HUES6 (cell line): ENCODE measurements around the gene GTPBP1.

Source experiments
- H3K27ac ChIP-seq: 2 replicates; pipeline ENCODE4 v1.7.0; 2013; ENCODE audit warnings: low read depth, mild to moderate bottlenecking, low read length, inconsistent platforms
- H3K27me3 ChIP-seq: 2 replicates; pipeline ENCODE4 v1.6.1; 2013; ENCODE audit warnings: low read length; ENCODE audit not compliant: control insufficient read depth, insufficient read depth
- H3K36me3 ChIP-seq: 2 replicates; pipeline ENCODE4 v1.6.1; 2013; ENCODE audit warnings: low read length; ENCODE audit not compliant: control insufficient read depth, insufficient read depth
- H3K4me1 ChIP-seq: 2 replicates; pipeline ENCODE4 v1.6.1; 2013; ENCODE audit warnings: low read length; ENCODE audit not compliant: control insufficient read depth, insufficient read depth
- H3K4me3 ChIP-seq: 2 replicates; pipeline ENCODE4 v1.5.1; 2013; ENCODE audit warnings: low read depth, low read length
- H3K9ac ChIP-seq: one replicate; pipeline ENCODE4 v1.6.1; 2013; ENCODE audit warnings: mild to moderate bottlenecking, low read length
- H3K9me3 ChIP-seq: 2 replicates; pipeline ENCODE4 v1.6.1; 2013; ENCODE audit warnings: low read depth, low read length; ENCODE audit not compliant: control insufficient read depth, insufficient read depth

The GTPBP1 gene

DNA sequence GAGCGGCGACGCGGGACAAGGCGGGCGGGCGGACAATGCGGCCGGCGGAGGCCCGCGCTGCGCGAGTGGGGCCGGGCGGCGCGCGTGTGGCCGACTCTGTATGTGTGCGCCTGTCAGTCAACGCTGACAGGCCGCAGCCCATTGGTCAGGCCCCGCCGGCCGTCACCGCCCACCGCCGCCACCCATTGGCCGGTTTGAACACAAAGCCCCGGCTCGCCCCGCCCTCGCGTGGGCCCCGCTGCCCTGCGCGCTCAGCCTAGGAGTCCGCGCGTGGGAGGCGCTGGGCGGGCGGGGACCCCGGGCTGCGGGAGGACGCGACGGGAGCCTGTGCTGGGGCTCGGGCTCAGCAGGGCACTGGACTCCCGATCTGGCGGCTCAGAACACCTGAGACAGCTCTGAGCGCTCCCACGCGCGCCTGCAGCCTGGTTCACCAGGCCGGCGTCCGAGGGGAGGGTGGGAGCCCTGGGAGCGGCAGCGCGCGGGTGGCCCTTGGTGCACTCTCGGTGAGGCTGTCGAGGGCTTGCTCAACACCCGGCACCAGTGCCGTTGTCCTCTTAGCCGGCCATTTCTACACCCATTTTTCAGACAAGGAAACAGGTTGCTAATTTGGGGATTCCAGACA is 50.3 kb downstream of the GTPBP1 start, which contains the start of gene SUN2:
TSS of gene SUN2 (minus strand) at position 88 of the 622 bp plus-strand sequence. CDS start 3,370 bp downstream, outside the sequence.
- Histone ChIP-seq H3K27me3 (no peaks in the 10 kb centered on the region; the same call in 1 of the 2 replicates), H3K27ac (peak within 1 kb of the TSS; percentile 73; the same call in 1 of the 2 replicates), H3K9ac (peak within 1 kb of the TSS; percentile 75), H3K4me3 (peak within 1 kb of the TSS; percentile 86), H3K4me1 (peaks cover 29% of the 10 kb centered on the region), H3K9me3 (no peaks in the 10 kb centered on the region), H3K36me3 (peaks cover 7% of the 10 kb centered on the region; the same call in 1 of the 2 replicates)

DNA sequence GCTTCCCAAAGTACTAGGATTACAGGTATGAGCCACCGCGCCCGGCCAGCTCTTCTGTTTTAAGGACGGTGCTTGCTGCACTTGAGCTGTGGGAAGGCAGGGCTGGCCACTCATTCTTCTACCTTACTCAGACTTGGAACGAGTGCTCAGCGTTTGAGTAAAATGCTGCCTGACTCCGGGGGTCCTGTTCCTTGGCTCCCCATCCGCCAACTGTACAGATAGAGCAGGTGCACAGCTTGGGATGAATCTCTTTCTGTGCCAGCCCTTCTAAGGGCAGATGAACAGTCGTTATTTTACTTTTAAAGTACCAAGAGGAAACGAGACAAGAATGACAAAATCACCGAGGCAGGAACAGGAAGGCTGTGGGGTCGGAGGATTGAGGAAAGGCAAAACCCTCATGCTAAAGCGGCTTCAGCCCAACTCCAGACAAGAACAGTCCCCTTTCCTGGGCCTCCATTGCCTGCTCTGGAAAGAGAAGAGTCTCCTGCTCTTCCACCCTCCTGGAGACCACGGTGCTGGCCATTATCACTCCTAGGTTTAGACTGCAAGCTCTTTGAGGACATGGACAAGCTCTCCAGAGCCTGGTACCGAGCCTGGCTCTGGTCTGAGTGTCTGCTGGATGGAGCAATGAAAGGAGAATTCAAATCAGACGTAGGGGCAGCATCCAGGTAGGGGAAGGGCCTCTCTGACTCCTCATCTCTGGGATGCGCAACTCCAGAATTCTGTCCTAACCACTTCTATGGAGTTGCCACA is 51.1 kb downstream of the GTPBP1 start:
- H3K9ac ChIP-seq, result no peak overlapping the region
- no peaks in the 10 kb centered on the region for H3K9me3 ChIP-seq

DNA sequence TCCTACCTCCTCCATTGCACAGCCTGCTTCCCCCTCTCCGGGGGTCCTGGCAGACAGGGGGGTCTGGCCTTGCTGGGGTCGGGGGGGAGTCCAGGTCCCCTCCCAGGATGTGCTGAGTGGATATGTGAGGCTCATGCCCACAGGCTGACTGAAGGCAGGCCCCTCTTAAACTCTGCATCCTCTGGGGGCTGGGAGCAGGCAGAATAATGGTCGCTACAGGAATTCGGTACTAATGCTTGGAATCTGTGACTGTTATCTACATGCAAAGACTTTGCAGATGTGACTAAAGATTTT is 51.7 kb downstream of the GTPBP1 start:
- no peak overlapping the region for H3K9ac ChIP-seq

More for the DNA sequence above, 51.1 kb downstream of the GTPBP1 start:
- Histone ChIP-seq H3K27me3 (no peaks in the 10 kb centered on the region; the same call in 1 of the 2 replicates), H3K4me1 (peaks cover 30% of the 10 kb centered on the region), H3K36me3 (no peaks in the 10 kb centered on the region), H3K4me3 (peak overlapping the region; percentile 86), H3K27ac (no peak overlapping the region)

DNA sequence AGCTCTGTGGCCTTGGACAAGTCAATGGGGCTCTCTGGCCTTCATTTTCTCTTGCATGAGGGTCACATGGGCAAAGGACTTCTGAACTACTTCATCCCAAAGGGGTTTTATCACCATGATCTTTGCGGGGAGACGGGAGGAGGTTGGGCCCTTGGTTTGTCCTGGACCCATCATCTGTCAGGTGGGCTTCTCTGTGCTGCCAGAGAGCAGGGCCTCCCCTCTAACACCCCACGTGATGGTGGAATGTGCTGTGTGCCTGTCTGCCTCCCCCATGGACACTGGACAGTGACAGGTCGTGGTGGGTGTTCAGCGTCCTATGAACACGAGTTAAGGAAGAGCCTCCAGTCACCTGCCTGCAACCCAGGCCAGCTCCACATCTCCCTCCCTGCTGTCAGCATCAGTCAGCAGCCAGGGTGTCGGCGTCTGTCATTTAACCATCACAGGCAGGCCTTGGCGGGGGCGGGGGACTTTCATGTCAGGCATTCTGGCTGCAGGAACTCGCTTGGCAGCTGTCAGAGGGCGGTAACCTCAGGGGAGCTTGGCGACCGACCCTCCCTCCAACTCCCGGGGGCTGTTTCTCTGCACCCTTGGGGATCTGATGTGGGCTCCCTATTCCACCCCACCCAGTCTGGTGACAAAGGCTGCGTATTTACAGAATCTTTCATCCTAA is 52.7 kb downstream of the GTPBP1 start:
- Histone ChIP-seq H3K27ac (no peak overlapping the region), H3K9me3 (no peaks in the 10 kb centered on the region), H3K9ac (no peak overlapping the region), H3K27me3 (no peaks in the 10 kb centered on the region; the same call in 1 of the 2 replicates), H3K4me1 (peaks cover 33% of the 10 kb centered on the region), H3K36me3 (no peaks in the 10 kb centered on the region), H3K4me3 (no peak overlapping the region)

More for the DNA sequence above, 51.7 kb downstream of the GTPBP1 start:
- H3K27me3 ChIP-seq, result no peaks in the 10 kb centered on the region; the same call in 1 of the 2 replicates
- no peaks in the 10 kb centered on the region for H3K36me3 ChIP-seq
- peaks cover 30% of the 10 kb centered on the region for H3K4me1 ChIP-seq
- H3K9me3 ChIP-seq, result no peaks in the 10 kb centered on the region
- no peak overlapping the region for H3K4me3 ChIP-seq
- H3K27ac ChIP-seq, result no peak overlapping the region

DNA sequence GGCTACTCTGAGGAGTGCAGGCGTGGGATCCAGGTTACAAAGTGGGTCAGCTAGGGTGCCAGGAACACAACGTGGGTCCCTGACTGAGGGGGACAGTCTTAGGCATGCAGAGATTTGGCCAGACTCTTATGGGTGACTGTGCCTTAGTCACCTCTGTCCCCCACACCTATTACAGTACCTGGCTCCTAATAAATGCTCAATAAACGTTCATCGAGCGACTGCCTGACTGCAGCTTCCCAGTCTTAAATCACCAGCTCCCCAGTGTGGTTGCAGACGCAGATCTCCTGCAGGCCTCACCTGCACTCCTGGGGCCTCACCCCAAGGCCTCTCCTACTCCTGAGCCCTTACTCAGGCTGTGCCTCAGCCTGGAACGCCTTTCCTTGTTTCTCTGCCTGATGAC is 53.3 kb downstream of the GTPBP1 start:
- H3K27ac ChIP-seq, result no peak overlapping the region
- no peaks in the 10 kb centered on the region for H3K36me3 ChIP-seq
- peaks cover 29% of the 10 kb centered on the region for H3K4me1 ChIP-seq
- H3K9me3 ChIP-seq, result no peaks in the 10 kb centered on the region
- H3K4me3 ChIP-seq, result no peak overlapping the region
- no peak overlapping the region for H3K9ac ChIP-seq
- no peaks in the 10 kb centered on the region; the same call in 1 of the 2 replicates for H3K27me3 ChIP-seq

DNA sequence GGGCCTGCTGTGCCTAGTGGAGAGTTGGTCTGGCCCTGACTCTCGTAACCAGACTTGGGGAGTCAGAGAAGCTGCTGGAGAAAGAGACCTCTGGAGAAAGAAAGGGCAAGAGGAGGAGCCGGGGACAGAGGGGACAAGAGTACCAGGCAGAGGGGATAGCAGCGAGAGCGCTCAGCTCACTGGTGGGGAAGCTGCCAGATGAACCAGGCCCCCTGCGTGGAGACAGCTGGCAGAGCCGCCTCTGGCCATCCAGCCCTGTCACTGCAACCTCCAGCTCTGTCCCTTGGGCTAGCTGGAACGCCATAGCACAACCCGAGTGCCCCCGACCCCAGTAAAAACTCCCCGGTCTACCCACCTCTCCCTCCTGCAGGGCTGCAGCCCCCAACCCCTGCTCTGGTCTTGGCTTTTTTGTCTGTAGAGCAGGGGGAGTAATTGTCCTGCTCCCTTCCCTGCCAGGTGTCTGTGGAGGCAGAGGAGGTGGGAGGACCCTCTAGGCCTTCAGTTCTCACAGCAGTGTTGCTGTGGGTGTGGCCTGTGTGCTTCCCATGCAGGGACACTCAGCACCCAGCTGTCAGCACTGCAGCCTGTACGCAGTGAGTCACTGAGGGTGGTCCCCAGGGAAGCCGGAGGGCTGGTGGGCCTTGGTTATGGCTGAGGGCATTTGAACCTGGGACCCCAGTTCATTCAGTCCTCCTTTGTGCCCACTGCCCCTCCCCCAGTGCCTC is 54.9 kb downstream of the GTPBP1 start:
- no peak overlapping the region for H3K9ac ChIP-seq

DNA sequence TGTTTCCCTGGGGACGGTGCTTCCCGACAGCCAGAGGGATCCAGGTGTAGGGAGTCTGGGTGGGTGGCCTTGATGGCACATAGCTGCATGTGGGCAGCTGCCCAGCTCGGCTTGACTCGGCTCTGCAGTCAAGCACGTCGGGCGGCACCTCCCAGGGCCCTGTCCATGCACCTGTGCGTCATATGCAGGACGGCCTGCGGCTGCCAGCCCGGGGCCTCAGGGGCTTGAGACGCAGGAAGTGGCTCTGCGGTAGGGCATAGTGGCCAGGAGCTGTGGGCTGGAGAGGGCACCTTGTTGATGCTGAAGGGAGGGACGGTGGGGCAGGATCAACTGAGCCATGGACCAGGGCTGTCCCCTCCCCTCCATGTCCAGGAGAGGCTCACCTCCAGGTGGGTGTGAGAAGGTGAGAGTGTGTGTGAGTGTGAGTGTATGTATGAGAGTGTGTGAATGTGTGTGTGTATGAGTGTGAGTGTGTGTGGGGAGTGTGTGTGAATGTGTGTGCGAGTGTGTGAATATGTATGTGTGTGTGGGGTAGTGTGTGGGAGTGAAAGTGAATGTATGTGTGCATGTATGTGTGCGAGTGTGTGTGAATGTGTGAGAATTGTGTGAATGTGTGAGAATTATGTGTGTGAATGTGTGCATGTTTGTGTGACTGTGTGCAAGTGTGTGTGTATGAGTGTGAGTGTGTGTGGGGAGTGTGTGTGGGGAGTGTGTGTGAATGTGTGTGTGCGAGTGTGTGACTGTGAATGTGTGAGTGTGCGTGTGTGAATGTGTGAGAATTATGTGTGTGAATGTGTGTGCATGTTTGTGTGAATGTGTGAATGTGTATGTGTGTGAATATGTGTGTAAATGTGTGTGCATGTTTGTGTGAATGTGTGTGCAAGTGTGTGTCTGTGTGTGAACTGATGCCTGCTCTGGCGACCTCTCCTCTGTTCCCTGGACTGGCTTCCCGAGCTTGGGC is 55.7 kb downstream of the GTPBP1 start:
- no peaks in the 10 kb centered on the region for H3K9me3 ChIP-seq
- no peaks in the 10 kb centered on the region for H3K36me3 ChIP-seq
- H3K9ac ChIP-seq, result no peak overlapping the region
- no peak overlapping the region for H3K4me3 ChIP-seq
- H3K27me3 ChIP-seq, result no peaks in the 10 kb centered on the region; the same call in 1 of the 2 replicates
- no peak overlapping the region for H3K27ac ChIP-seq
- peaks cover 23% of the 10 kb centered on the region; the same call in 1 of the 2 replicates for H3K4me1 ChIP-seq

More for the DNA sequence above, 54.9 kb downstream of the GTPBP1 start:
- Histone ChIP-seq H3K27ac (no peak overlapping the region), H3K4me1 (peaks cover 22% of the 10 kb centered on the region; the same call in 1 of the 2 replicates), H3K36me3 (no peaks in the 10 kb centered on the region), H3K9me3 (no peaks in the 10 kb centered on the region), H3K27me3 (no peaks in the 10 kb centered on the region; the same call in 1 of the 2 replicates), H3K4me3 (no peak overlapping the region)

DNA sequence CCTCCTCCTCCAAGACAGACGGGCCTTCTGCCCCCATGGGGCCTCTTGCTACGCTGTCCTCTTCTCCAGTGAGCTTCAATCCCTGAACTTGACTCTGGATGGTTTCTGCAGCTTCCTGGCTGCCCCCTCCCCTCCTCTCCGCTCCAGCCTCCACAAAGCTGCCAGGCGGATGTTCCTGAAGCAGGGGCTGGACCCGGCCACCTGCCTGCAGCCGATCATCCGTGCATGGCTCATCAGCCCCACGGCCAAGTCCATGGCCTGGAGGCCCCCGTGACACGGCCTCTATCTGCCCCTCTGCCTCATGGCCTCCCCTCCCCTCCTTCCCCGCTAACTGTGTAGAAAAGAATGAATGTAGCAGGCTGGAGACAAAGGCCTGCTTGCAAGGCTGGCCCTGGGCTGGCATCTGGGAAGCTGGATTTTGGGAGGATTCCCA is 56.8 kb downstream of the GTPBP1 start:
- H3K36me3 ChIP-seq, result no peaks in the 10 kb centered on the region
- H3K9ac ChIP-seq, result no peak overlapping the region
- no peaks in the 10 kb centered on the region for H3K27me3 ChIP-seq
- peaks cover 19% of the 10 kb centered on the region; the same call in 1 of the 2 replicates for H3K4me1 ChIP-seq
- H3K27ac ChIP-seq, result no peak overlapping the region
- no peak overlapping the region for H3K4me3 ChIP-seq
- H3K9me3 ChIP-seq, result no peaks in the 10 kb centered on the region

DNA sequence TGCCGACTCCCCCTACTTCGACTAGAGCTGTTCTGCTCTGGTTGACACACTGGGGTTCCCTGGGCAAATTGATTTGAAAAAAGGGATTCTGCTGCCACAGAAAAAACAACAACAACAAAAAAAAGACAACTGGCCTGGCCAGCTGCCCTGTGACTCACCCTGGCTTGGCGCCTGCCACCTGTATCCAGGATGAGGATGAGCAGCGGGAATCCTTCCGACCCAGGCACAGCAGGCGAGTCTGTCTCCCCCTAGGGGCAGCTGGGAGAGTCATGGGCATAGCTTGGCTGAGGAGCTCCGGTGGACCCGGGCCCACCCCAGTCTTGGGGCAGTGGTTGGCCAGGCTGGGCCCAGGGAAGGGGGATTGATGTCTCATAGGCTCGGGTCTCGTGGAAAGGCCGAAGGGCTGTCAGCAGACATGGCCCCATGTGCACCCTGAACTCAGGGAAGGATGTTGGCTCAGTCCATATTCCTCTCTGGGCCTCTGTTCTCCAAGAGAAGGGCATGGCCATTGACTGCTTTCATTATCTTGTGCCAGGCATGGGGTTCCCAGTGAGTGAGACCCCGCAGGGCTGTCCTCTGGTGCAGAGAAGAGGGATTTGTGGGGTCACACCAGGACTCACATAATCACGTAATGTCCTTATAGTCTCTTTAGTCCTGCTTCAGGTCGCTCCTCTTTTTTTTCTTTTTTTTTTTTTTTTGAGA is 60.5 kb downstream of the GTPBP1 start:
- peaks cover 6% of the 10 kb centered on the region; the same call in 1 of the 2 replicates for H3K4me1 ChIP-seq
- no peak overlapping the region for H3K9ac ChIP-seq
- no peaks in the 10 kb centered on the region for H3K36me3 ChIP-seq
- no peak overlapping the region for H3K4me3 ChIP-seq
- H3K27me3 ChIP-seq, result peaks cover 2% of the 10 kb centered on the region; the same call in 1 of the 2 replicates
- no peaks in the 10 kb centered on the region for H3K9me3 ChIP-seq
- H3K27ac ChIP-seq, result no peak overlapping the region
